HepG2 (cell line): ENCODE results near the gene SCGB3A2. TPM values are rescaled to one million over a fixed set of nuclear protein-coding genes. Genes with fewer than 3 reads are reported as not detected.

Source experiments
- BRCA1 ChIP-seq: sonication (generic); formaldehyde crosslinking; IDR thresholded peaks from 2 replicates; pipeline ENCODE4 v1.4.0; 2020; ENCODE audit warnings: missing genetic modification reagents
- CENPX ChIP-seq: sonication (generic); formaldehyde crosslinking; IDR thresholded peaks from 2 replicates; pipeline ENCODE4 v1.9.0; 2021; ENCODE audit warnings: mild to moderate bottlenecking, missing genetic modification reagents, moderate library complexity
- FOSL1 ChIP-seq: sonication (generic); formaldehyde crosslinking; IDR thresholded peaks from 2 replicates; pipeline ENCODE4 v1.9.0; 2021; ENCODE audit warnings: missing genetic modification reagents, borderline replicate concordance
- GTF3A ChIP-seq: sonication (generic); formaldehyde crosslinking; conservative IDR thresholded peaks from 2 replicates; pipeline ENCODE4 v1.4.0; 2020; ENCODE audit warnings: mild to moderate bottlenecking, missing genetic modification reagents
- KIAA2018 ChIP-seq: sonication (generic); formaldehyde crosslinking; IDR thresholded peaks from 2 replicates; pipeline ENCODE4 v1.5.0; 2020; ENCODE audit warnings: mild to moderate bottlenecking, missing genetic modification reagents, borderline replicate concordance
- MATR3 ChIP-seq: sonication (generic); formaldehyde crosslinking; IDR thresholded peaks from 2 replicates; pipeline ENCODE4 v1.4.0; 2020; ENCODE audit warnings: missing genetic modification reagents
- NBN ChIP-seq: fragments of 450-650 bp; conservative IDR thresholded peaks from 2 replicates; pipeline ENCODE4 v1.6.1; 2017
- ZBTB8A ChIP-seq: sonication (generic); formaldehyde crosslinking; IDR thresholded peaks from 2 replicates; pipeline ENCODE4 v1.4.0; 2020; ENCODE audit warnings: mild to moderate bottlenecking, low read depth, missing genetic modification reagents, borderline replicate concordance
- ZSCAN12 ChIP-seq: sonication (generic); formaldehyde crosslinking; IDR thresholded peaks from 2 replicates; pipeline ENCODE4 v1.9.0; 2021; ENCODE audit warnings: mild to moderate bottlenecking, missing genetic modification reagents
- polyA plus RNA-seq, 8 experiments: library from polyadenylated mRNA; depleted of rRNA in 3 of 8; stranded (reverse) in 7 of 8; unstranded in 1 of 8; fragments of >200 nt; fragmentation: Illumina TruSeq in 4 of 8; extraction: Trizol in 4 of 8; gene quantifications; 2 replicates each; pipeline versions ENCODE4 v1.2.1 to v1.2.3, GENCODE V29; 2011 to 2016; ENCODE audit warnings: low read depth in 4 of 8, missing spikeins in 1 of 8, mixed read lengths in 1 of 8; ENCODE audit not compliant: insufficient read depth in 1 of 8
- total RNA-seq, 5 experiments: library from RNA; depleted of rRNA; stranded (reverse); fragments of >200 nt; fragmentation: Illumina TruSeq; extraction: Trizol; gene quantifications; 2 replicates each; pipeline ENCODE4 v1.2.3, GENCODE V29; 2016; ENCODE audit warnings: low read depth in 1 of 5
- TF ChIP-seq, protein P1 (sequence below): sonication (generic); formaldehyde crosslinking; IDR thresholded peaks from 2 replicates; pipeline ENCODE4 v1.9.0; 2021; ENCODE audit warnings: missing genetic modification reagents, borderline replicate concordance
- TF ChIP-seq, protein P2 (sequence below): sonication (generic); formaldehyde crosslinking; conservative IDR thresholded peaks from 2 replicates; pipeline ENCODE4 v1.8.1; 2023; ENCODE audit warnings: missing genetic modification reagents

Gene SCGB3A2
- total and polyA plus RNA-seq, 2 of the 13 experiments (the other 11 are each of a cell fraction or from before 2014, with no cell fraction given) = not detected

DNA sequence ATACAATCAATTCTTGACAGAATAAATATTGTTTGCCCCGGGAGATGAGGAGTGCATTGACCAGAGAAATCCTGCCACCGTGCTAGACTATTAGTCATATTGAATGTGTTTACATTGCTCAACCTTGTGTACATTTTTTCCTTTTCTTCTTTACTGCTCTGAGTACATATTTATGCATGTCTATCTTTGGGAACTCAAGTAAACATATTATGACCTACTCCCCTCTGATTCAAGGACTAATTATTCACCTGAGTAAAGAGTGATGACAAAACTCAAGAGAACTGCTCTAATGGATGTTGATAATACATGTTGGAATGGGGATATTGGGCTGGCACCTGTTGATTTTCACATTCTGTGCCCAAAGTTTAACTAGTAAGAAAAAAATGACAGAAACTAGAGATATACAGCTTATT, 43.1 kb upstream of the SCGB3A2 start (continued):
- TF ChIP-seq KIAA2018 = no peak
- no peak for TF ChIP-seq MATR3 (CRISPR knock-in tag)
- no peak for TF ChIP-seq BRCA1 (CRISPR knock-in tag)
- TF ChIP-seq CENPX (CRISPR knock-in tag) = no peak
- TF ChIP-seq ZBTB8A (CRISPR knock-in tag) = no peak
- TF ChIP-seq, protein P1, sequence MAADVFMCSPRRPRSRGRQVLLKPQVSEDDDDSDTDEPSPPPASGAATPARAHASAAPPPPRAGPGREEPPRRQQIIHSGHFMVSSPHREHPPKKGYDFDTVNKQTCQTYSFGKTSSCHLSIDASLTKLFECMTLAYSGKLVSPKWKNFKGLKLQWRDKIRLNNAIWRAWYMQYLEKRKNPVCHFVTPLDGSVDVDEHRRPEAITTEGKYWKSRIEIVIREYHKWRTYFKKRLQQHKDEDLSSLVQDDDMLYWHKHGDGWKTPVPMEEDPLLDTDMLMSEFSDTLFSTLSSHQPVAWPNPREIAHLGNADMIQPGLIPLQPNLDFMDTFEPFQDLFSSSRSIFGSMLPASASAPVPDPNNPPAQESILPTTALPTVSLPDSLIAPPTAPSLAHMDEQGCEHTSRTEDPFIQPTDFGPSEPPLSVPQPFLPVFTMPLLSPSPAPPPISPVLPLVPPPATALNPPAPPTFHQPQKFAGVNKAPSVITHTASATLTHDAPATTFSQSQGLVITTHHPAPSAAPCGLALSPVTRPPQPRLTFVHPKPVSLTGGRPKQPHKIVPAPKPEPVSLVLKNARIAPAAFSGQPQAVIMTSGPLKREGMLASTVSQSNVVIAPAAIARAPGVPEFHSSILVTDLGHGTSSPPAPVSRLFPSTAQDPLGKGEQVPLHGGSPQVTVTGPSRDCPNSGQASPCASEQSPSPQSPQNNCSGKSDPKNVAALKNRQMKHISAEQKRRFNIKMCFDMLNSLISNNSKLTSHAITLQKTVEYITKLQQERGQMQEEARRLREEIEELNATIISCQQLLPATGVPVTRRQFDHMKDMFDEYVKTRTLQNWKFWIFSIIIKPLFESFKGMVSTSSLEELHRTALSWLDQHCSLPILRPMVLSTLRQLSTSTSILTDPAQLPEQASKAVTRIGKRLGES (CRISPR knock-in tag) = no peak
- TF ChIP-seq, protein P2, sequence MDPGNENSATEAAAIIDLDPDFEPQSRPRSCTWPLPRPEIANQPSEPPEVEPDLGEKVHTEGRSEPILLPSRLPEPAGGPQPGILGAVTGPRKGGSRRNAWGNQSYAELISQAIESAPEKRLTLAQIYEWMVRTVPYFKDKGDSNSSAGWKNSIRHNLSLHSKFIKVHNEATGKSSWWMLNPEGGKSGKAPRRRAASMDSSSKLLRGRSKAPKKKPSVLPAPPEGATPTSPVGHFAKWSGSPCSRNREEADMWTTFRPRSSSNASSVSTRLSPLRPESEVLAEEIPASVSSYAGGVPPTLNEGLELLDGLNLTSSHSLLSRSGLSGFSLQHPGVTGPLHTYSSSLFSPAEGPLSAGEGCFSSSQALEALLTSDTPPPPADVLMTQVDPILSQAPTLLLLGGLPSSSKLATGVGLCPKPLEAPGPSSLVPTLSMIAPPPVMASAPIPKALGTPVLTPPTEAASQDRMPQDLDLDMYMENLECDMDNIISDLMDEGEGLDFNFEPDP (CRISPR knock-in tag) = no peak
- TF ChIP-seq GTF3A = no peak
- no peak for TF ChIP-seq NBN
- TF ChIP-seq FOSL1 (CRISPR knock-in tag) = peak; percentile 99
- TF ChIP-seq ZSCAN12 (CRISPR knock-in tag) = no peak
